K562 (cell line): Measurements from ENCODE around the gene KIFC3. TPM values are rescaled to one million over a fixed set of nuclear protein-coding genes. Genes with fewer than 3 reads are reported as not detected.

Source experiments
- ATAC-seq: fragments of 200-7000 bp; cut with Tn5 transposase; 3 replicates; pipeline ENCODE4 v1.9.1; 2020; ENCODE audit warnings: moderate library complexity
- BruUV-seq: library from RNA; stranded (reverse); fragments of 400-500 nt; replicated peaks from 2 replicates; lab custom pipeline; 2021; lab: Mats Ljungman, UMichigan
- CTCF ChIA-PET: fragments of 300-600 bp; formaldehyde crosslinking; extraction: SDS; loops from one replicate; lab custom pipeline; 2021; ENCODE audit warnings: low intra/inter-chr PET ratio; lab: Yijun Ruan, JAX
- POLR2A ChIA-PET: fragments of 300-600, 350-650 bp; sonication (Branson Sonifier 250); formaldehyde crosslinking; extraction: SDS; loops from one replicate; lab custom pipeline; 2021; ENCODE audit warnings: antibody characterized with exemption, inconsistent platforms; lab: Yijun Ruan, JAX
- DNase-seq, 4 experiments: peaks; one replicate each; pipeline versions ENCODE4 v3.0.0 to v3.0.0-alpha.2; 2011 to 2018; ENCODE audit warnings: low spot score in 3 of 4, mixed read lengths in 3 of 4; ENCODE audit errors: extremely low read depth in 1 of 4
- FAIRE-seq: peaks from 2 replicates; lab custom pipeline; 2011; peaks lifted over from hg19 to GRCh38; lab: Jason Lieb, UNC
- H2AFZ ChIP-seq: 2 replicates; pipeline ENCODE4 v1.6.0; 2011; ENCODE audit warnings: low read depth, low read length, control low read depth, inconsistent platforms
- H3K27ac ChIP-seq: fragments of 200-600 bp; 3 replicates; pipeline ENCODE4 v1.8.0; 2011; ENCODE audit warnings: low read depth, mild to moderate bottlenecking, control low read depth, inconsistent platforms, low read length, moderate library complexity, mixed read lengths; ENCODE audit errors: extremely low read depth
- H3K27me3 ChIP-seq, 2 experiments: fragments of 300-600 bp in 1 of 2; 2 replicates in 1 of 2; 3 replicates in 1 of 2; pipeline versions ENCODE4 v1.6.0 to v1.8.0; 2011; ENCODE audit warnings: inconsistent platforms in 2 of 2, low read length in 2 of 2, mild to moderate bottlenecking in 1 of 2, mixed read lengths in 1 of 2, moderate library complexity in 1 of 2; ENCODE audit not compliant: control insufficient read depth in 2 of 2, insufficient read depth in 2 of 2
- H3K36me3 ChIP-seq: fragments of 300-600 bp; 3 replicates; pipeline ENCODE4 v1.8.0; 2011; ENCODE audit warnings: mild to moderate bottlenecking, low read length, inconsistent platforms; ENCODE audit not compliant: control insufficient read depth, insufficient read depth
- H3K4me1 ChIP-seq, 2 experiments: fragments of 200-600 bp in 1 of 2; replicated peaks in 1 of 2; 2 replicates in 1 of 2; 3 replicates in 1 of 2; pipeline versions ENCODE4 v1.5.1 to v1.8.0; 2011; ENCODE audit warnings: inconsistent platforms in 2 of 2, low read length in 2 of 2, mild to moderate bottlenecking in 1 of 2, mixed read lengths in 1 of 2, moderate library complexity in 1 of 2; ENCODE audit not compliant: control insufficient read depth in 2 of 2, insufficient read depth in 2 of 2
- H3K4me2 ChIP-seq: 2 replicates; pipeline ENCODE4 v1.6.1; 2011; ENCODE audit warnings: low read length, control low read depth, inconsistent platforms, mixed read lengths; ENCODE audit not compliant: insufficient read depth
- H3K4me3 ChIP-seq: fragments of 200-600 bp; sonication (generic), shearing (Covaris generic); 2 replicates; pipeline ENCODE4 v1.5.1; 2016; ENCODE audit warnings: control low read depth, inconsistent platforms
- H3K79me2 ChIP-seq: fragments of 200-600 bp; 3 replicates; pipeline ENCODE4 v1.8.0; 2011; ENCODE audit warnings: low read length, inconsistent platforms; ENCODE audit not compliant: control insufficient read depth, insufficient read depth
- H3K9ac ChIP-seq, 2 experiments: 2 replicates each; pipeline versions ENCODE4 v1.6.0 to v1.6.1; 2011; ENCODE audit warnings: low read depth in 2 of 2, low read length in 2 of 2, control low read depth in 1 of 2, inconsistent platforms in 1 of 2, mild to moderate bottlenecking in 1 of 2, mixed read lengths in 1 of 2; ENCODE audit not compliant: insufficient read depth in 1 of 2
- H3K9me1 ChIP-seq: one replicate; pipeline ENCODE4 v1.6.0; 2011; ENCODE audit warnings: inconsistent platforms, mild to moderate bottlenecking, low read length, moderate library complexity; ENCODE audit not compliant: control insufficient read depth, insufficient read depth
- H3K9me3 ChIP-seq: replicated peaks from 2 replicates; pipeline ENCODE4 v1.5.1; 2011; ENCODE audit warnings: low read depth, low read length, inconsistent platforms; ENCODE audit not compliant: control insufficient read depth, insufficient read depth
- H4K20me1 ChIP-seq: replicated peaks from 2 replicates; pipeline ENCODE4 v1.6.1; 2011; ENCODE audit warnings: low read length, inconsistent platforms, mixed read lengths; ENCODE audit not compliant: control insufficient read depth, insufficient read depth
- ATF7 ChIP-seq: fragments of 450-650 bp; IDR thresholded peaks from 2 replicates; pipeline ENCODE4 v1.7.1; 2014; ENCODE audit warnings: mild to moderate bottlenecking, moderate library complexity
- POLR2H ChIP-seq: IDR thresholded peaks from 2 replicates; pipeline ENCODE4 v1.6.1; 2016; ENCODE audit warnings: missing genetic modification characterization, low read depth, mild to moderate bottlenecking, control low read depth, missing compliant biosample characterization, moderate library complexity
- WGBS: fragments of 100-300 bp; shearing (Covaris generic); methylation state at CpG from one replicate; pipeline ENCODE4 v1.1.6; 2016; ENCODE audit warnings: low coverage, mixed read lengths; ENCODE audit not compliant: insufficient coverage; ENCODE audit errors: missing lambda C conversion rate; 5-methylcytosine and 5-hydroxymethylcytosine counted together
- in situ Hi-C: fragments of 300-500 bp; cut with MboI; formaldehyde crosslinking; loops from 4 replicates; pipeline ENCODE4 v1.15.0; 2018; ENCODE audit warnings: inconsistent platforms, mixed read lengths
- intact Hi-C: fragments of 100-400 bp; cut with micrococcal nuclease; formaldehyde crosslinking; loops from 2 replicates; pipeline ENCODE4 v1.14.2; 2022
- polyA plus RNA-seq, 8 experiments: library from polyadenylated mRNA; depleted of rRNA in 4 of 8; stranded (reverse) in 5 of 8; unstranded in 3 of 8; fragments of >200 nt; fragmentation: Nextera tagmentation in 2 of 8; fragmentation: Illumina TruSeq in 1 of 8; extraction: Ambion mirVana in 2 of 8; extraction: Trizol in 1 of 8; gene quantifications; 2 replicates each; pipeline versions ENCODE4 v1.2.1 to v1.2.3, GENCODE V29; 2011 to 2014; ENCODE audit warnings: inconsistent platforms in 1 of 8, missing spikeins in 1 of 8
- total RNA-seq, 7 experiments: library from RNA; depleted of rRNA in 6 of 7; stranded (reverse); fragments of >200 nt in 6 of 7; fragmentation: Illumina TruSeq in 2 of 7; extraction: Trizol in 2 of 7; gene quantifications; 2 replicates each; pipeline versions ENCODE4 v1.2.1 to v1.2.3, GENCODE V29; 2011 to 2021; ENCODE audit warnings: low replicate concordance in 1 of 7
- TF ChIP-seq, protein P1 (sequence below), 2 experiments: fragments of 250-450 bp in 1 of 2; fragments of 450-650 bp in 1 of 2; sonication (Bioruptor Pico) in 1 of 2; IDR thresholded peaks; 2 replicates each; pipeline versions ENCODE4 v1.6.1 to v1.8.0; 2016 to 2021; ENCODE audit warnings: mild to moderate bottlenecking in 2 of 2, moderate library complexity in 2 of 2, missing compliant biosample characterization in 1 of 2, missing genetic modification characterization in 1 of 2
- TF ChIP-seq, protein P2 (sequence below): sonication (generic); formaldehyde crosslinking; IDR thresholded peaks from 2 replicates; pipeline ENCODE4 v1.8.0; 2022; ENCODE audit warnings: missing genetic modification reagents, mild to moderate bottlenecking, borderline replicate concordance

KIFC3 gene
- total and polyA plus RNA-seq, 9 of the 15 experiments (the other 6 are each of a cell fraction or from before 2014, with no cell fraction given), result 0.23 to 105 (median 26.2) TPM

DNA sequence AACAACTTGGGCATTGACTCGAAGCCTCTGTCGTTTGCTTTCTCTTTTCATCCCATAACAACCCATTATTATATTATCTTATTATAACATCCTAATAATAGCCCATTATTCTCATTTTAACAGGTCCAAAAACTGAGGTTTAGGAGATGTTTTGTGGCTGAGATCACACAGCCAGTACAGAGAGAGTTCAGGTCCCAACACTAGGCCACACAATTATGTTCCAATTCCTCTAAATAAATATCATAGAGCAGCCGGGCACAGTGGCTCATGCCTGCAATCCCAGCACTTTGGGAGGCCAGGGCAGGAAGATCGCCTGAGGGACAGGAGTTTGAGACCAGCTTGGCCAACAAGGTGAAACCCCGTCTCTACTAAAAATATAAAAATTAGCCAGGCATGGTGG lies 40.3 kb upstream of the KIFC3 start:
- no peak overlapping the region for H3K4me3 ChIP-seq
- H4K20me1 ChIP-seq, result no peaks in the 10 kb centered on the region
- no peak overlapping the region for H2AFZ ChIP-seq
- H3K27me3 ChIP-seq, result peaks cover 33 to 67% of the 10 kb centered on the region in 2 experiments; a peak in 4 of 5 replicates
- no peaks in the 10 kb centered on the region for H3K79me2 ChIP-seq
- ChIA-PET CTCF (no interaction called here), POLR2A (no interaction called here)
- H3K36me3 ChIP-seq, result no peaks in the 10 kb centered on the region
- DNase-seq (no peak), FAIRE-seq (no peak), ATAC-seq (no peak)
- in situ Hi-C loops (no loop called here), intact Hi-C loops (no loop called here)
- WGBS, result 12% methylated on average over 5 of the region's 5 CpGs
- no peak overlapping the region for H3K4me2 ChIP-seq
- no peak overlapping the region for H3K27ac ChIP-seq
- no peaks in the 10 kb centered on the region for H3K9me1 ChIP-seq
- TF ChIP-seq ATF7, result no peak
- TF ChIP-seq, protein P1, sequence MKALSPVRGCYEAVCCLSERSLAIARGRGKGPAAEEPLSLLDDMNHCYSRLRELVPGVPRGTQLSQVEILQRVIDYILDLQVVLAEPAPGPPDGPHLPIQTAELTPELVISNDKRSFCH (CRISPR knock-in tag; IDR thresholded peaks at IDR 0.05), result no peak
- TF ChIP-seq, protein P1 (tag; IDR thresholded peaks at IDR 0.05), result no peak
- TF ChIP-seq POLR2H (tag), result no peak
- TF ChIP-seq, protein P2, sequence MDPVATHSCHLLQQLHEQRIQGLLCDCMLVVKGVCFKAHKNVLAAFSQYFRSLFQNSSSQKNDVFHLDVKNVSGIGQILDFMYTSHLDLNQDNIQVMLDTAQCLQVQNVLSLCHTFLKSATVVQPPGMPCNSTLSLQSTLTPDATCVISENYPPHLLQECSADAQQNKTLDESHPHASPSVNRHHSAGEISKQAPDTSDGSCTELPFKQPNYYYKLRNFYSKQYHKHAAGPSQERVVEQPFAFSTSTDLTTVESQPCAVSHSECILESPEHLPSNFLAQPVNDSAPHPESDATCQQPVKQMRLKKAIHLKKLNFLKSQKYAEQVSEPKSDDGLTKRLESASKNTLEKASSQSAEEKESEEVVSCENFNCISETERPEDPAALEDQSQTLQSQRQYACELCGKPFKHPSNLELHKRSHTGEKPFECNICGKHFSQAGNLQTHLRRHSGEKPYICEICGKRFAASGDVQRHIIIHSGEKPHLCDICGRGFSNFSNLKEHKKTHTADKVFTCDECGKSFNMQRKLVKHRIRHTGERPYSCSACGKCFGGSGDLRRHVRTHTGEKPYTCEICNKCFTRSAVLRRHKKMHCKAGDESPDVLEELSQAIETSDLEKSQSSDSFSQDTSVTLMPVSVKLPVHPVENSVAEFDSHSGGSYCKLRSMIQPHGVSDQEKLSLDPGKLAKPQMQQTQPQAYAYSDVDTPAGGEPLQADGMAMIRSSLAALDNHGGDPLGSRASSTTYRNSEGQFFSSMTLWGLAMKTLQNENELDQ (CRISPR knock-in tag), result no peak
- no peaks in the 10 kb centered on the region for H3K4me1 ChIP-seq
- BruUV-seq, result no TSS peak
- no peak overlapping the region for H3K9ac ChIP-seq
- no peaks in the 10 kb centered on the region; the same call in 1 of the 2 replicates for H3K9me3 ChIP-seq
